ENCODE measurements around the gene TECR. TPM values are rescaled to one million over a fixed set of nuclear protein-coding genes. Genes with fewer than 3 reads are reported as not detected.

TECR gene
- total and polyA plus RNA-seq, 2 of the 13 experiments (the other 11 are each of a cell fraction or from before 2014, with no cell fraction given): 54.9 to 121 TPM

GRCh38 chr19:14517840-14518505 lies 11.4 kb upstream of the TECR start, which contains the start of gene DNAJB1 (continued):
- TF ChIP-seq ZNF556 (CRISPR knock-in tag; IDR thresholded peaks at IDR 0.05; ENCODE audit: borderline replicate concordance) (no peak), ZNF124 (CRISPR knock-in tag; IDR thresholded peaks at IDR 0.05) (no peak), SRF (IDR thresholded peaks at IDR 0.05; ENCODE audit: low read depth, low read length) (no peak), FOXP1 (IDR thresholded peaks at IDR 0.05) (no peak), FOXP1 (CRISPR knock-in tag; IDR thresholded peaks at IDR 0.05) (no peak), ZNF891 (CRISPR knock-in tag; IDR thresholded peaks at IDR 0.05) (peak; percentile 73), ZNF775 (CRISPR knock-in tag; IDR thresholded peaks at IDR 0.05; ENCODE audit: borderline replicate concordance) (no peak), CENPT (CRISPR knock-in tag; IDR thresholded peaks at IDR 0.05; ENCODE audit: low read depth) (peak; percentile 38; the same call in 1 of the 2 replicates), ZFP62 (CRISPR knock-in tag; IDR thresholded peaks at IDR 0.05) (no peak), RORA (CRISPR knock-in tag; IDR thresholded peaks at IDR 0.05) (no peak), ZNF136 (CRISPR knock-in tag; IDR thresholded peaks at IDR 0.05; ENCODE audit: low read depth) (no peak), RXRB (CRISPR knock-in tag; IDR thresholded peaks at IDR 0.05; ENCODE audit: borderline replicate concordance) (no peak), ISL2 (CRISPR knock-in tag; IDR thresholded peaks at IDR 0.05) (peak; percentile 61), MAF1 (CRISPR knock-in tag; IDR thresholded peaks at IDR 0.05; ENCODE audit: borderline replicate concordance) (no peak; the same call in 1 of the 2 replicates), ZNF567 (CRISPR knock-in tag; IDR thresholded peaks at IDR 0.05; ENCODE audit: borderline replicate concordance) (no peak), ZNF510 (CRISPR knock-in tag; IDR thresholded peaks at IDR 0.05; ENCODE audit: low read depth) (peak; percentile 62; the same call in 1 of the 2 replicates), SALL1 (CRISPR knock-in tag; IDR thresholded peaks at IDR 0.05) (peak; percentile 58), ZNF569 (CRISPR knock-in tag; IDR thresholded peaks at IDR 0.05; ENCODE audit: borderline replicate concordance) (no peak), CC2D1A (CRISPR knock-in tag; IDR thresholded peaks at IDR 0.05) (no peak), MED13 (CRISPR knock-in tag; IDR thresholded peaks at IDR 0.05) (peak; percentile 62; the same call in 1 of the 2 replicates), HOXA3 (CRISPR knock-in tag; IDR thresholded peaks at IDR 0.05) (peak; percentile 61)
- TF ChIP-seq, protein P1, sequence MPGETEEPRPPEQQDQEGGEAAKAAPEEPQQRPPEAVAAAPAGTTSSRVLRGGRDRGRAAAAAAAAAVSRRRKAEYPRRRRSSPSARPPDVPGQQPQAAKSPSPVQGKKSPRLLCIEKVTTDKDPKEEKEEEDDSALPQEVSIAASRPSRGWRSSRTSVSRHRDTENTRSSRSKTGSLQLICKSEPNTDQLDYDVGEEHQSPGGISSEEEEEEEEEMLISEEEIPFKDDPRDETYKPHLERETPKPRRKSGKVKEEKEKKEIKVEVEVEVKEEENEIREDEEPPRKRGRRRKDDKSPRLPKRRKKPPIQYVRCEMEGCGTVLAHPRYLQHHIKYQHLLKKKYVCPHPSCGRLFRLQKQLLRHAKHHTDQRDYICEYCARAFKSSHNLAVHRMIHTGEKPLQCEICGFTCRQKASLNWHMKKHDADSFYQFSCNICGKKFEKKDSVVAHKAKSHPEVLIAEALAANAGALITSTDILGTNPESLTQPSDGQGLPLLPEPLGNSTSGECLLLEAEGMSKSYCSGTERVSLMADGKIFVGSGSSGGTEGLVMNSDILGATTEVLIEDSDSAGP (CRISPR knock-in tag; IDR thresholded peaks at IDR 0.05; ENCODE audit: borderline replicate concordance): peak; percentile 40; the same call in 1 of the 2 replicates
- TF ChIP-seq, protein P2, sequence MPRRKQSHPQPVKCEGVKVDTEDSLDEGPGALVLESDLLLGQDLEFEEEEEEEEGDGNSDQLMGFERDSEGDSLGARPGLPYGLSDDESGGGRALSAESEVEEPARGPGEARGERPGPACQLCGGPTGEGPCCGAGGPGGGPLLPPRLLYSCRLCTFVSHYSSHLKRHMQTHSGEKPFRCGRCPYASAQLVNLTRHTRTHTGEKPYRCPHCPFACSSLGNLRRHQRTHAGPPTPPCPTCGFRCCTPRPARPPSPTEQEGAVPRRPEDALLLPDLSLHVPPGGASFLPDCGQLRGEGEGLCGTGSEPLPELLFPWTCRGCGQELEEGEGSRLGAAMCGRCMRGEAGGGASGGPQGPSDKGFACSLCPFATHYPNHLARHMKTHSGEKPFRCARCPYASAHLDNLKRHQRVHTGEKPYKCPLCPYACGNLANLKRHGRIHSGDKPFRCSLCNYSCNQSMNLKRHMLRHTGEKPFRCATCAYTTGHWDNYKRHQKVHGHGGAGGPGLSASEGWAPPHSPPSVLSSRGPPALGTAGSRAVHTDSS (CRISPR knock-in tag; conservative IDR thresholded peaks at IDR 0.05): no peak
- TF ChIP-seq, protein P3, sequence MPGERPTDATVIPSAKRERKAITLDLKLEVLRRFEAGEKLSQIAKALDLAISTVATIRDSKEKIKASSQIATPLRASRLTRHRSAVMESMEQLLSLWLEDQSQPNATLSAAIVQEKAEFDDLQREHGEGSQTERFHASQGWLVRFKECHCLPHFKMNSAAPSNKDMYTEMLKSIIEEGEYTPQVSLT (CRISPR knock-in tag; IDR thresholded peaks at IDR 0.05; ENCODE audit: borderline replicate concordance, low read depth): no peak; the same call in 1 of the 2 replicates
